CD4-positive, alpha-beta T cell treated with Interleukin-17A for 1 hour (primary cell): ENCODE results near the gene GPER1.
"Not testable (repeated sequence)": the region's sequence is repeated elsewhere in the genome, so short reads cannot be mapped to it uniquely, and the experiment has no call there.

Experiments used
- DNase-seq: peaks from one replicate; pipeline ENCODE4 v3.0.0-alpha.2; 2020

Gene GPER1

GRCh38 chr7:1071731-1072254 is 16.1 kb upstream of the GPER1 start:
- DNase-seq, result no peak

GRCh38 chr7:1073142-1073977 is 14.6 kb upstream of the GPER1 start:
- no peak for DNase-seq

GRCh38 chr7:1074018-1074417 is 13.9 kb upstream of the GPER1 start:
- DNase-seq, result not testable (repeated sequence)

GRCh38 chr7:1074593-1075431 is 13.1 kb upstream of the GPER1 start:
- no peak for DNase-seq

GRCh38 chr7:1076184-1077072 is 11.5 kb upstream of the GPER1 start:
- no peak for DNase-seq

- no peak for DNase-seq
Measured at GRCh38 chr7:1078519-1078918, 9.4 kb upstream of the GPER1 start.

- no peak for DNase-seq
Measured at GRCh38 chr7:1078985-1079384, 8.9 kb upstream of the GPER1 start.

GRCh38 chr7:1079546-1079945 is 8.4 kb upstream of the GPER1 start:
- no peak for DNase-seq

GRCh38 chr7:1080252-1080920 is 7.5 kb upstream of the GPER1 start:
- no peak for DNase-seq

GRCh38 chr7:1080921-1081255 is 7.0 kb upstream of the GPER1 start:
- no peak for DNase-seq

GRCh38 chr7:1081336-1081735 is 6.6 kb upstream of the GPER1 start:
- no peak for DNase-seq

- no peak for DNase-seq
Measured at GRCh38 chr7:1081931-1082401, 5.9 kb upstream of the GPER1 start.

GRCh38 chr7:1083729-1084657 is 3.9 kb upstream of the GPER1 start:
- DNase-seq, result no peak

- DNase-seq, result no peak
Measured at GRCh38 chr7:1085266-1085665, 2.6 kb upstream of the GPER1 start.

- DNase-seq, result no peak
Measured at GRCh38 chr7:1085910-1086421, 1.9 kb upstream of the GPER1 start.

- DNase-seq, result peak; percentile 66
Measured at GRCh38 chr7:1086588-1087464, 1.1 kb upstream of the GPER1 start.

GRCh38 chr7:1087465-1087814 is 473 bp upstream of the GPER1 start:
- no peak for DNase-seq

GRCh38 chr7:1090236-1090635 is 2.3 kb downstream of the GPER1 start:
- no peak for DNase-seq

- no peak for DNase-seq
Measured at GRCh38 chr7:1090686-1091643, 3.1 kb downstream of the GPER1 start.
